UCSD-AML1 (cell line): ENCODE results near the gene STK11IP.

Experiments
- DNase-seq: peaks from one replicate; lab custom pipeline; 2025; ENCODE audit not compliant: unreplicated experiment; lab: John Stamatoyannopoulos, UW

The STK11IP gene

DNA sequence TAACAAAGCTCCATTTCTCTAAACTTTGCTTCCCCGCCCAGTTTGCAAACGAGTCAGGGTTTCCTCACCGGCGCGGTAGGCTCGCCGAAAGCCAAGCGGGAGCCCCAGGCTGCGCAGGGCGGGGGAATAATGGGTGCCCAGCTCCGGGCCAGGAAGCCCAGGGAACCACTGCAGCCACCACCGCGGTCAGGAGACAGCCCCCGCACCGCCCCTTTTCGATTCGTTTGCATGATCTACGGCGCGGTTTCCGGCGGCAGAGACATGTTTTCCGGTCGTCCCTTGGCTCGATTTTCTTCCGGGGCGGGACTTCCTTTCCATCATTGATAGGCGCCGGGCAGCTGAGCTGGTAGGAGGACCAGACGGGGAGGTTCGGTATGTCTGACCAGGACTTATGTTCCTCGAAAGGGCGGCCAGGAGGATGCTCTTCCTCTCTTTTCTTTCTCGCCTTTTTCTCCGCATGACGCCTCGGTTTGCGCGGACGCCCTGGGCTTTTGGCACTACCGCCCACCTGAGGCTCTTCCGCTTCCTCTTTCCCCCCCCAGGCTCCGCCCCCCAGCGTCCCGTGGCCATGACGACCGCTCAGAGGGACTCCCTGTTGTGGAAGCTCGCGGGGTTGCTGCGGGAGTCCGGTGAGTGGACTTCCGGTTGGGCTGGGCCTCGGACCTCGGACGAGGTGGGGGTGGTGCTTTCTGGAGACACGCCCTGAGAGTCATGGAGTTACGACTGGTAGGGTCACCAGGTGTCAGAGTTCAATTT is at the start of gene STK11IP:
STK11IP (plus strand) TSS at position 306 of the 756 bp plus-strand sequence; CDS start at position 569, 263 bp downstream.
- peak; percentile 96 for DNase-seq

DNA sequence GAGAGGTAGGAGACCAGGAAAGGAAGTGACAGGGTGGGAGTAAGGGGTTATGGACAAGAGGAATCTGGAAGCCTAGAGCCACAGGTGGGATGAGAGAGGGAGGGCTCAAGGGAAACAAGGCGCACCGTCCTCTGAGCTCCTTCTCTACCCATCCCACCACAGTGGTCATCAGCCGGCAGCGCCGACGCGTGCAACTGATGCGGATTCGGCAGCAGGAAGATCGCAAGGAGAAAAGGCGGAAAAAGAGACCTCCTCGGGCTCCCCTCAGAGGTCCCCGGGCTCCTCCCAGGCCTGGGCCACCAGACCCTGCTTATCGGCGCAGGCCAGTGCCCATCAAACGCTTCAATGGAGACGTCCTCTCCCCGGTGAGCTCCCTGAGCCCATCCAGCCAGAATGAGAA is 48.7 kb upstream of the STK11IP start:
- DNase-seq = no peak

- DNase-seq = no peak
These were observed 48.0 kb upstream of the STK11IP start for GRCh38 chr2:219549619-219550018.

DNA sequence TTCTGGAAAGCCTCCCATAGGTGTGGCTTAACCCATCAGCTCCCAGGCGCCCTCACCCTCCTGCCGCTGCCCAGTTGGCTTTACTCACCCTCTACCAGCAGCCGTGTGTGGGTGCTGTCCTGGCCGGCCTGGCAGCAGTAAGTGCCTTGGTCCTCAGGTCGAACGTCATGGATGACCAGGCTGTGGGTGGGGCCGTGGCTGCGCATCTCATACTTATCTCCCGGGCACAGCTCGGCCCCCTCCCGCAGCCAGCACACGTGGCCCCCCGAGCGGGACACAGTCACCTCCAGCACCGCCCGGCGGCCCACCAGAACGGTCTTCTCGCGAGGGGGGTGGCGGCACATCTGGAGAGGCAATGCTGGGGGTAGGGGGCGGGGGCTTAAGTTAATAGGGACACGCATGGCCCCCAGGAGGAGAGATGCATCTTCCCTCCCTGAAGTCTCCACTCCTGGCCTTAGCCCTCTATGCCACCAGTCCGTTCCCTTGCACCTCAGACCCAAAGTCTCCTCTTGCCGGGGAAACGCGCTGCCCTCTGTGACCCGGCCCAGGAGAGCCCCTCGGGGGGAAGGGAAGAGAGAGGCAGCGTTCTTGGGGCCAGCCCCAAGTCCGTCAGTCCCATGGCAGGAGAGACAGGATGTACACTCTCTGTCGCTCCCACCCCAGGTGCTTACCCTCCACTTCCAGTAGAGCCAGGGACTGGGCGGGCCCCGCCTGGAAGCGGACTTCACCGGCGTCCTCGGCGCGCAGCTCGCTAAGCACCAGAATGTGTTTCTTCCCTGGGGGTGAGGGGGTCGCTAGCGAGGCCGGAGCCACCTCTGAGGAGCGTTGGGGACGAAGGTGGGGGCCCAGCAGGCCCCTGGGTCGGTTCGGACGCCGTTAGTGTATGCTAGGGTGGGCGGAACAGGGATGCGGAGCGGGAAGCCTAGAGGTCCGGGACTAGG is 45.9 kb upstream of the STK11IP start:
- no peak for DNase-seq

DNA sequence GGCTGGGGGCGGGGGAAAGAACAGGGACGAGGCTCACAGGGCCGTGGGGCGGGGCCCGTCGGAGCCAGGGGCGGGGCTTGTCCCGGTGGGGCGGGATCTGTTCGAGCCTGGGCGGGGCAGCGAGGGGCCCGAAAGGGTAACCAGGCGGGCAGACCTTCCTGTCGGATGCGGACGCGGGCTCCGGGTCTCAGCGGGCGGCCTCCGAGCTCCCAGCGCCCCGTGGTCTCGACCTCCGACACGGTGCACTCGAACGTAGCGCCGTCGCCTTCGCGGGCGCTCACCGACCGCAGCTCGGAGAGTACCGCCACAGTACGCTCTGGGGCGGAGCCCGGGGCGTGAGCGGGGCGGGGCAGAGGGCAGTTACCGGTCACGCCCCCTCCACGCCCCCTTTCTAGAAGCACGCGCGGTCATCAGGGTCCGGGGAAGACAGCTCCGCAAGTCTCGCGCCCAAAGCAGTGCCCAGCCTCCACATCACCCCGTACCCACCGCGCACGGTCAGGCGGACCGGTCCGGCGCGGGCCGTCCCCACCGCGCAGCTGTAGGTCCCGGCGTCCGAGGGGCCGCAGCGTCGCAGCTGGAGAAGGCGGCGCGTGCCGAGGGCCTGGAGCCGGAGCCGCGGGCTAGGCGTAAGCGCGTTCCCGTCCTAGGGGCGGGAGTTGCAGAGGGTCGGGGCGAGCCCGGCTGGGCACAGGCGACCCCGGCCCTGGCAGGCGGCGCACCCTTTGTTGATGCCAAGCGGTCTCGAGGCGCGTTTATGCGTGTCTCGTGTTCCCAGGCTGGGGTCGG is 45.1 kb upstream of the STK11IP start:
- DNase-seq = peak; percentile 78

GRCh38 chr2:219553168-219553417 is 44.6 kb upstream of the STK11IP start:
- no peak for DNase-seq

DNA sequence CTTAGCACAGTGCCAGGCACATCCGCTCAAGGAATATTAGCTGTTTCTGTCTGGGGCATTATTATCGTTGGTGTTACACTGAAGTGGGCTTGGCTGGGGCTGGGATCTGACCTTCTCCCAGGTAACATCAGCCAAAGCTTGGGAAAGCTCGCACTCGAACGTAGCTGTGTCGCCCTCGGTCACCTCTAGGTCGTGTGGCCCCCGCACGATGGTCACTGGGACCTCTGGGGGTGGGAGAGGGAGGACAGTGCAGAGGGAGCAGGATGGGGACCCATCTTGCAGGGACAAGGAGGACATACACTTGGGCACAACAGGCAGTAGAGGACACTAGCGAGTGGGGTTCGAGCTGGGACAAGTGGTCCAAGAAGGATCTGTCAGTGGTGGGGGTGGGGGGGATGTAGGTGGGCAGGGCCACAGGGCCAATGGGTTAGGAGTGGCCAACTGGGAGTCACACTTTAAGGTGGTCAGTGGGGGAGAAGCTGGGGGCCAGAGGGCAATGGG is 44.1 kb upstream of the STK11IP start:
- DNase-seq = no peak

DNA sequence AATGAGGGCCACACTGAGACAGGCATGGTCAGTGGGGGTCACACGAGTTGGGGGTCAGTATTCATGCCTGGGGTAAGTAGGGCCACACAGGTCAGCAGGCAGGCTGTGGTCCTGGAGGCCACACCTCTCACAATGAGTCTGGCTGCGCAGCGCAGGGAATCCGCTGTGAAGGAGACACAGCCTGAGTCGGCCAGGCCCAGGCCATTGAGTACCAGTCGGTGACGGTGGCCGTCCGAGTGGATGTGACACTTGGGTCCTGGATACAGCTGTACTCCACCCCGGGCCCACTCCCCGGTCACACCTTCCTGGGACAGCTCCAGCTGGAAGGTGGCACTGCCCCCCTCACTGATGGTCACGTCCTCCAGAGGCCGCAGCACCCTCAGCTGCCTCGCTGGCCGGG is 43.3 kb upstream of the STK11IP start:
- no peak for DNase-seq

- DNase-seq = no peak
These were observed 41.7 kb upstream of the STK11IP start for GRCh38 chr2:219555956-219556355.

DNA sequence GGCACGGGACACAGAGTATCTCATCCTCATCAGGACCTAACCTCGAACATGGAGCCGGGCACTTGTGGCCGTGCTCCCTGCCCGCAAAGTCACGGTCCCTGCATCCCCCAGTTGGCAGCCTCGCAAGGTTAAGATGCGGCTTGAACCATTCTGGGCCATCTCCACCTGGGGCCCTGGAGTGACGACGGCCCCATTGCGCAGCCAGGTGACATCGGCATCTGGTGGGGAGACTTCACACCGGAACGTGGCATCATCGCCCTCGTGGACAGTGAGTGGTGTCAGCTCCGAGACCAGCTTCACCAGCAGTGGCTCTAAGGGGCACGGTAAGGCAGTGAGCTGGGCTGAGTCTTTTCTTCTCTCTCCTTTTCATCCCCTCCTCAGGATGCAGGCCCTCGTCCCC is 41.2 kb upstream of the STK11IP start:
- no peak for DNase-seq

DNA sequence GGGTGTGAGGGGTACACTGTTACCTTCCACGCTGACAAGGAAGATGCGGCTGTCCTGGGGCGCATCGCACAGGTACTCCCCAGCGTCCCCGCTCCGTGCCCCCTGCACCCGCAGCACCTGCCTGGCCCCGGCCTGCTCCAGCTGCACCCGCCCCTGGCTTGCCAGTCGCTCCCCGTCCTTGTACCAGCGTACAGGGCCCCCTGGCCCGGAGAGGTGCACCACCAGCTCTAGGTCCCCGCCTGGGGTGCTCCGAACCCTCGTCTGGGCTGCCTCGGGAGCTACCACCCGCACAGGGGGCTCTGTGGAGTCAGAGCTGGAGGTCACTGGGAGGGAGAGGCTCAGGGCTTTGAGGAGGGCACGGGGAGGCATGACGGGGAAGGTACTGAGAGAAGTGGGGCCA is 40.3 kb upstream of the STK11IP start:
- DNase-seq = no peak

DNA sequence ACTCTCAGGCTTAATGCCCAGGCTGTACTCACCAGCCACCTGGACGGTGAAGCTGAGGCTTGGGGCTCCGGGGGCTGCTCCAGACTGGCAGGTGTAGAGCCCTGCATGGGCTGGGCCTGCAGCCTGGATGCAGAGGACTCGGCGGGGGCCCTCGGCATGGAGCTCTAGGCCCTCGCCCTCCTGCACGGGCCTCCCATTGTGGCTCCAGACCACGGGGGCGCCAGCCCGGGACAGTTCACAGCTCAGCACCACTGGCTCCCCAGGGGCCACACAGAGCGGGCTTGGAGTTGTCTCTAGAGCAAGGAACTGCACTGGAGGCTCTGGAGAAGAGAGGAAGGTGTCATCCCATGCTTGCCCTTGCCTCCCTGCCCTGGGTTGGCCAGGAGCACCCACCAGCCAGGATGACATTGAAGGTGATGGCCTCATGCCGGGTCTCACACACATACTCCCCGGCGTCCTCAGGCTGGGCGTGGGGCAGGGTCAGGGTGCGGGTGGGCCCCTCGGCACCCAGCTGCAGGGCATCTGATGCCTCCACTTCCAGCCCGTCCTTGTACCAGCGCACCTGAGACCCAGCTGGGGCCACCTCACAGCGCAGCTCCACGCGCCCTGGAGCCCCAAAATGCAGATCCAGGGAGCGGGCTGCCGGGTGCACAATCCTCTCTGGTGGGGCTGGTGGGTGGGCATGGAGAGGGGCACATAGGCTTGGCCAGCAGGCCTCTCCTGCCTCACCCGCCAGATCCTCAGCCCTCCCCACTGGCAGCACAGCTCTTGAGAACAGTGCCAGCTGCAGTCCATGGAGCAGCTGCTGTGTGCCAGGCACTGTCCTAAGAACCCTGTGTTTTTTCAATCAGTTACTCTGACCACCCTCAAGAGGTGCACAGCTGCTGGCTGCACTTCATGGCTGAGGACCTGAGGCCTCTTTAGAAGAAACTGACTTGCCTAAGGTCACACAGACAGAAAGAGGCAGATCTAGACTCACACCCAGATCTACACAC is 39.6 kb upstream of the STK11IP start:
- DNase-seq = no peak

DNA sequence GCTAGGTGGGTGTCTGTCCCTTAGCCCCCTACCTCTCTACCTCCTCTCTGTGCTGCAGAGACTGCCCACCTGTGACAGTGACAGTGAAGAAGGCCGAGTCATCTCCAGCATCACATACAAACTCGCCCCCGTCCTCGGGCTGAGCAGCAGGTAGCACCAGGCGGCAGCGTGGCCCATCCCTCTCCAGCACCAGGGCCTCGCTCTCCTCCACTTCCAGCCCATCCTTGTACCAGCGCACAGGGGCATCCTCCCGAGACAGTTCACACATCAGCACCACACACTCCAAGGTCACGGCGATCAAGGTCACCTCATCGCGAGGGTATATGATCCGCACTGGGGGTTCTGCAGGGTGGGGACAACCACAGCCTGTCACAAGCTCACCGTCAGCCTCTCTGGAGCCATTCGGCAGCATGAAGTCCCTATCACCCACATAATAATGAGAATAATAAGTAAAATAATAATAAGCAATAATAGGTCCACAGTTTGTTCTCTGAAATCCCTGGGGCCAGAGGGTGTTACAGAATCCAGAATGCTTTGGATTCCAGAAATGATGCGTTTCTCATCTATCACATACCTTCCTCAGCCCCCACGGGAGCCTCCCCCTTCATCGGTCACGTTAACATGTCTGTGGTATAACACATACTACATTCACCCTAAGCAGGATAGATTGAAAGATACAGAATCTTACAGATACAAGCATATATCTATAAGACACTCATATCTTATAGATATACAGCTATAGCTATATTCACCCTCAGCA is 38.3 kb upstream of the STK11IP start:
- DNase-seq = no peak

- no peak for DNase-seq
These were observed 37.4 kb upstream of the STK11IP start for GRCh38 chr2:219560037-219560892.

GRCh38 chr2:219560893-219561178 is 36.8 kb upstream of the STK11IP start:
- no peak for DNase-seq

- DNase-seq = no peak
These were observed 36.2 kb upstream of the STK11IP start for GRCh38 chr2:219561179-219562048.

DNA sequence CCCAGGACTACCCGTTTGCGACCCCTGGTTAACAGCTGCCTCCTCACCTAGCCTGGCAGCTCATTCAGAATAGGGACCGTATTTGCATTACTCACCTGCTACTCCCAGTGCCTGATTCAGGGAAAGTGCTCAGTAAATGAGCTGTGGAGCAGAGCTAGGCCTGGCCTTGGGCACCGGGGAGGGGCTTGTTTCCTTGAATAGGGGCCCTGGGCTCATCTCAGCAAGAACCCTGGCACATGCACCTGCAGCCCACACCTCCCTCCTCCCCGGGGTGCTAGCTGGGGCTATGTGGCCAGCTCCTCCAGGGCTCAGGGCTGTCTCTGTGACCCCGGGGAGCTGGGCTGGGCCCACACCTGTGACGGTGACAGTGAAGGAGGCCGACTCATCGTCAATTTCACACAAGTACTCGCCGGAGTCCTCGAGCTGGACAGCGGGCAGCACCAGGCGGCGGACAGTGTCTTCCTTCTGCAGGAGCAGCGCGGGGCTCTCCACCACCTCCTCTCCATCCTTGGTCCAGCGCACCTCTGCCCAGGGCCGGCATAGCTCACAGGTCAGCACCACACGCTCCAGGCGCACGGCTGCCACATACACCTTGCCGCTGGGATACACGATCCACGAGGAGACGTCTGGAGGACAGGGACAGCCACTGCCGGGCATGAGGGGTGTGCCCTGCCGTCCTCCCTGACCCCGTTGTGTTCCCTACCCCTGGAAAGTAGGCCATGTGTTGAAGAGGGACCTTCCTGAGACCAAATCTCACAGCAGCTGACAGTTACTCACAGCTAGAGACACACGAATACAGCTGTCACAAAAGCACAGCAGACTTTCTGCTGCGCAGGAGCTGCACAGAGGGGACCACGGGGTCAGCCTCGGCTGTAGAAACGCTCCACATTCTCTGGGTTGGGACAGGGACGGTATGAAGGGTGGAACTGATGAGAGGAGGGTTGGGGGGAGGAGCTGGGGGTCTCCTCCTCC is 35.3 kb upstream of the STK11IP start:
- DNase-seq = no peak
